Mesendoderm (in vitro differentiated cells): Measurements from ENCODE around the gene ADCY3.

Source experiments
- DNase-seq: peaks from one replicate; pipeline ENCODE4 v3.0.0; 2013
- H2AK5ac ChIP-seq: 2 replicates; pipeline ENCODE4 v1.6.1; 2013; ENCODE audit warnings: low read length, inconsistent platforms
- H2BK120ac ChIP-seq: 2 replicates; pipeline ENCODE4 v1.6.1; 2013; ENCODE audit warnings: low read depth, mild to moderate bottlenecking, low read length, moderate library complexity, mixed read lengths
- H2BK15ac ChIP-seq: replicated peaks from 2 replicates; pipeline ENCODE4 v1.6.1; 2013; ENCODE audit warnings: low read depth, mild to moderate bottlenecking, moderate library complexity
- H2BK5ac ChIP-seq: 2 replicates; pipeline ENCODE4 v1.6.1; 2013; ENCODE audit warnings: low read length, inconsistent platforms
- H3K18ac ChIP-seq: 2 replicates; pipeline ENCODE4 v1.6.1; 2013; ENCODE audit warnings: mild to moderate bottlenecking, low read length, mixed read lengths
- H3K23ac ChIP-seq: one replicate; pipeline ENCODE4 v1.6.1; 2013; ENCODE audit warnings: low read length
- H3K27ac ChIP-seq: 2 replicates; pipeline ENCODE4 v1.5.1; 2013; ENCODE audit warnings: low read depth, mild to moderate bottlenecking, inconsistent platforms, low read length, moderate library complexity
- H3K27me3 ChIP-seq: 2 replicates; pipeline ENCODE4 v1.6.1; 2013; ENCODE audit warnings: low read length, control low read depth, mild to moderate bottlenecking, inconsistent platforms; ENCODE audit not compliant: insufficient read depth, poor library complexity
- H3K36me3 ChIP-seq: 2 replicates; pipeline ENCODE4 v1.6.1; 2013; ENCODE audit warnings: low read length, inconsistent platforms; ENCODE audit not compliant: control insufficient read depth, insufficient read depth
- H3K4ac ChIP-seq: one replicate; pipeline ENCODE4 v1.6.1; 2013; ENCODE audit warnings: low read depth, mild to moderate bottlenecking, low read length, moderate library complexity
- H3K4me1 ChIP-seq: 2 replicates; pipeline ENCODE4 v1.6.1; 2013; ENCODE audit warnings: low read depth, low read length, inconsistent platforms; ENCODE audit not compliant: control insufficient read depth
- H3K4me2 ChIP-seq: 2 replicates; pipeline ENCODE4 v1.6.1; 2013; ENCODE audit warnings: low read length
- H3K4me3 ChIP-seq: 2 replicates; pipeline ENCODE4 v1.5.1; 2013; ENCODE audit warnings: mild to moderate bottlenecking, low read length
- H3K56ac ChIP-seq: one replicate; pipeline ENCODE4 v1.6.1; 2013; ENCODE audit warnings: low read length
- H3K79me1 ChIP-seq: 2 replicates; pipeline ENCODE4 v1.6.1; 2013; ENCODE audit warnings: low read length, inconsistent platforms
- H3K79me2 ChIP-seq: 2 replicates; pipeline ENCODE4 v1.6.1; 2013; ENCODE audit warnings: mild to moderate bottlenecking, low read length; ENCODE audit not compliant: control insufficient read depth, insufficient read depth
- H3K9ac ChIP-seq: 2 replicates; pipeline ENCODE4 v1.6.1; 2013; ENCODE audit warnings: low read length, inconsistent platforms
- H4K5ac ChIP-seq: one replicate; pipeline ENCODE4 v1.6.1; 2013; ENCODE audit warnings: low read length
- H4K8ac ChIP-seq: one replicate; pipeline ENCODE4 v1.6.1; 2013; ENCODE audit warnings: low read depth, mild to moderate bottlenecking, control low read depth, low read length, moderate library complexity
- WGBS: extraction: QIAGEN DNeasy Blood & Tissue Kit; methylation state at CpG from one replicate; pipeline ENCODE4 v1.1.7; 2013; ENCODE audit warnings: low lambda C conversion rate, missing lambda C conversion rate; ENCODE audit not compliant: insufficient coverage; ENCODE audit errors: extremely low coverage; 5-methylcytosine and 5-hydroxymethylcytosine counted together

The ADCY3 gene

GRCh38 chr2:24891201-24891600 is 28.8 kb downstream of the ADCY3 start:
- H3K23ac ChIP-seq = no peak overlapping the region
- H2BK15ac ChIP-seq = no peak overlapping the region
- no peak overlapping the region for H3K4me2 ChIP-seq
- no peak overlapping the region for H2BK120ac ChIP-seq
- H3K18ac ChIP-seq = no peak overlapping the region
- H3K4ac ChIP-seq = no peak overlapping the region
- H2AK5ac ChIP-seq = no peak overlapping the region
- WGBS = no CpG with 5 or more reads among the region's 2 CpGs
- no peaks in the 10 kb centered on the region for H3K79me1 ChIP-seq
- H3K27ac ChIP-seq = no peak overlapping the region
- no peak for DNase-seq
- H3K27me3 ChIP-seq = no peaks in the 10 kb centered on the region
- H3K36me3 ChIP-seq = no peaks in the 10 kb centered on the region
- H4K8ac ChIP-seq = no peak overlapping the region
- no peak overlapping the region for H2BK5ac ChIP-seq
- no peak overlapping the region for H4K5ac ChIP-seq
- no peak overlapping the region for H3K9ac ChIP-seq
- H3K79me2 ChIP-seq = no peaks in the 10 kb centered on the region
- H3K56ac ChIP-seq = no peak overlapping the region
- H3K4me1 ChIP-seq = no peaks in the 10 kb centered on the region
- H3K4me3 ChIP-seq = no peak overlapping the region

DNA sequence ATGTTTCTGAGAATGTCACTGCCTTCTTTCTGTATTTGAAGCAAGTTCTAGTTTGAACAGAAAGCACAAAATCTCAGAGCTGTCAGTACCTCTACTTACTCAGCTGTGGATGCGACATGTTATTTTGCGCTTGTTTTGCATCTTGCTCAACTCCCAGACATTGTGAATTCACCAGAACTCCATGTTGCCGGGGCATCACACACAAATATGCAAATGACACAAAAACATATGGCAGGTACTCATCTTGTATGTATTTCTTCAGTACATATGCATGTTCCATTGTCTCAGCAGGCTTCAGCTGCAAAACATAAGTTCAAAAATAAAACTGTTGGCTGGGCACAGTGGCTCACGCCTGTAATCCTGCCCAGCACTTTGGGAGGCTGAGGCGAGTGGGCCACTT is 30.8 kb downstream of the ADCY3 start:
- H3K4ac ChIP-seq = no peak overlapping the region
- no peak overlapping the region for H4K5ac ChIP-seq
- H3K79me1 ChIP-seq = peaks cover 3% of the 10 kb centered on the region
- no peak overlapping the region for H2BK5ac ChIP-seq
- H2BK120ac ChIP-seq = no peak overlapping the region
- no peak overlapping the region for H2AK5ac ChIP-seq
- no peak overlapping the region for H3K4me2 ChIP-seq
- no peak overlapping the region for H3K23ac ChIP-seq
- no CpG with 5 or more reads among the region's 5 CpGs for WGBS
- no peak overlapping the region for H3K56ac ChIP-seq
- DNase-seq = no peak
- no peak overlapping the region for H3K4me3 ChIP-seq
- no peak overlapping the region for H3K9ac ChIP-seq
- no peaks in the 10 kb centered on the region for H3K36me3 ChIP-seq
- H3K4me1 ChIP-seq = no peaks in the 10 kb centered on the region
- no peak overlapping the region for H3K18ac ChIP-seq
- H4K8ac ChIP-seq = no peak overlapping the region
- no peak overlapping the region for H3K27ac ChIP-seq
- no peak overlapping the region for H2BK15ac ChIP-seq
- H3K79me2 ChIP-seq = no peaks in the 10 kb centered on the region
- H3K27me3 ChIP-seq = no peaks in the 10 kb centered on the region

- Histone ChIP-seq H2BK5ac (no peak overlapping the region), H3K36me3 (no peaks in the 10 kb centered on the region), H4K8ac (no peak overlapping the region), H3K4ac (no peak overlapping the region), H2BK120ac (no peak overlapping the region), H2BK15ac (no peak overlapping the region), H3K4me3 (no peak overlapping the region), H3K79me2 (no peaks in the 10 kb centered on the region), H3K27me3 (no peaks in the 10 kb centered on the region), H3K56ac (no peak overlapping the region), H2AK5ac (no peak overlapping the region), H3K79me1 (peaks cover 3% of the 10 kb centered on the region), H3K18ac (no peak overlapping the region), H3K4me2 (no peak overlapping the region), H3K9ac (no peak overlapping the region), H3K4me1 (no peaks in the 10 kb centered on the region), H4K5ac (no peak overlapping the region), H3K23ac (no peak overlapping the region), H3K27ac (no peak overlapping the region)
- DNase-seq = no peak
- no CpG with 5 or more reads among the region's 6 CpGs for WGBS
These were observed 31.9 kb downstream of the ADCY3 start for GRCh38 chr2:24888177-24888576.

DNA sequence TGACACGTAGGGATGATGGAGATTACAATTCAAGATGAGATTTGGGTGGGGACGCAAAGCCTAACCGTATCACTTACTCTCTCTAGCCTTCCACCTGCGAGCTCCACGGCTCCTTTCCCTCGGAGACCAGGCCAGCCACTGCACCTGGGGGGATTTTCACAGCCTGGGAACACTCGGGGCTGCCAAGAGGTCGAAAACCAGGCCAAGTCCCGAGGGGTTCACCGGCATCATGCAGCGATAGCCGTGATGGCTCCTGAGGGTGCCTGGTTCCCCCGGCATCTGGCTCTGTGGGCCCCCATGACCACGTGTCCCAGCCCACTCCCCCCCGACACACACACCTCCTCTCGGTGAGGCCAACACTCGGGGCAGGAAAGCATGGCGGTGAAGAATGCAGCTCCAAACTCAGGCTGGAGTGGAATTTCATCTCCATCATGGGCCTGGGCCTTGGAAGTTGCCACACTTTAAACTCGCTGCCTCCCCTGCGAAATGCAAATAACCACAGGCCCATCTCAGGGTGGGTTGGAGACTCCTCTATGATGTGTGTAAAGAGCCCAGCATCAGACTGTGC is 32.6 kb downstream of the ADCY3 start:
- no peak overlapping the region for H4K8ac ChIP-seq
- H3K4ac ChIP-seq = no peak overlapping the region
- no peak overlapping the region for H3K9ac ChIP-seq
- H2BK120ac ChIP-seq = no peak overlapping the region
- no peaks in the 10 kb centered on the region for H3K36me3 ChIP-seq
- H2AK5ac ChIP-seq = no peak overlapping the region
- no peak overlapping the region for H3K27ac ChIP-seq
- no peak overlapping the region for H2BK15ac ChIP-seq
- H3K18ac ChIP-seq = no peak overlapping the region
- no peak overlapping the region for H3K4me3 ChIP-seq
- no peak overlapping the region for H3K23ac ChIP-seq
- peaks cover 3% of the 10 kb centered on the region for H3K79me1 ChIP-seq
- no peaks in the 10 kb centered on the region for H3K79me2 ChIP-seq
- H3K4me2 ChIP-seq = no peak overlapping the region
- DNase-seq = no peak
- H4K5ac ChIP-seq = no peak overlapping the region
- no CpG with 5 or more reads among the region's 20 CpGs for WGBS
- H3K4me1 ChIP-seq = no peaks in the 10 kb centered on the region
- H2BK5ac ChIP-seq = no peak overlapping the region
- H3K27me3 ChIP-seq = no peaks in the 10 kb centered on the region
- no peak overlapping the region for H3K56ac ChIP-seq

- Histone ChIP-seq H2AK5ac (no peak overlapping the region), H3K36me3 (no peaks in the 10 kb centered on the region), H3K56ac (no peak overlapping the region), H2BK5ac (no peak overlapping the region), H4K8ac (no peak overlapping the region), H3K9ac (no peak overlapping the region), H4K5ac (no peak overlapping the region), H3K4me2 (no peak overlapping the region), H3K79me1 (peaks cover 3% of the 10 kb centered on the region), H3K18ac (no peak overlapping the region), H2BK15ac (no peak overlapping the region), H3K27me3 (no peaks in the 10 kb centered on the region), H3K79me2 (no peaks in the 10 kb centered on the region), H3K4ac (no peak overlapping the region), H3K4me1 (no peaks in the 10 kb centered on the region), H3K23ac (no peak overlapping the region), H2BK120ac (no peak overlapping the region), H3K4me3 (no peak overlapping the region), H3K27ac (no peak overlapping the region)
- no peak for DNase-seq
- WGBS = no CpG with 5 or more reads among the region's 16 CpGs
These were observed 33.2 kb downstream of the ADCY3 start for GRCh38 chr2:24886691-24887304.

GRCh38 chr2:24886126-24886501 is 33.9 kb downstream of the ADCY3 start:
- no peaks in the 10 kb centered on the region for H3K27me3 ChIP-seq
- no CpG with 5 or more reads among the region's 13 CpGs for WGBS
- peaks cover 3% of the 10 kb centered on the region for H3K79me1 ChIP-seq
- H3K18ac ChIP-seq = no peak overlapping the region
- no peaks in the 10 kb centered on the region for H3K4me1 ChIP-seq
- no peak overlapping the region for H3K9ac ChIP-seq
- no peaks in the 10 kb centered on the region for H3K79me2 ChIP-seq
- DNase-seq = no peak
- no peak overlapping the region for H3K56ac ChIP-seq
- no peak overlapping the region for H4K5ac ChIP-seq
- no peak overlapping the region for H3K27ac ChIP-seq
- H3K4me2 ChIP-seq = no peak overlapping the region
- H2BK120ac ChIP-seq = no peak overlapping the region
- H2AK5ac ChIP-seq = no peak overlapping the region
- H3K23ac ChIP-seq = peak overlapping the region; percentile 45
- no peak overlapping the region for H3K4me3 ChIP-seq
- no peak overlapping the region for H2BK5ac ChIP-seq
- H3K36me3 ChIP-seq = no peaks in the 10 kb centered on the region
- H3K4ac ChIP-seq = no peak overlapping the region
- H2BK15ac ChIP-seq = no peak overlapping the region
- no peak overlapping the region for H4K8ac ChIP-seq
